ENCODE results near the gene CFAP206.

GRCh38 chr6:87378947-87379346 lies 28.8 kb upstream of the CFAP206 start:
- TF ChIP-seq CTCF (conservative IDR thresholded peaks at IDR 0.05) (no peak), EZH2 (IDR thresholded peaks at IDR 0.05; ENCODE audit: low read depth) (no peak)

Data from PC-9 (cell line).